ENCODE measurements around the gene DUS3L. TPM values are rescaled to one million over a fixed set of nuclear protein-coding genes. Genes with fewer than 3 reads are reported as not detected.

DUS3L gene
- total and polyA plus RNA-seq, 2 of the 8 experiments (the other 6 are each of a cell fraction or from before 2014, with no cell fraction given): 37.6 to 39.1 TPM

GRCh38 chr19:5822181-5822844, 31.4 kb upstream of the DUS3L start:
- ChIA-PET POLR2A (ENCODE audit: partially characterized antibody) (interaction anchor here (0.9 to 2.1 kb wide), 5 partner anchors 11 to 74 kb away, joined by 3 to 8 read pairs (median 3); partner anchors contain the start of gene NRTN), CTCF (ENCODE audit: partially characterized antibody) (interaction anchor here (0.7 to 3.7 kb wide), 8 partner anchors 11 to 70 kb away, joined by 4 to 32 read pairs (median 6); partner anchors contain the start of gene NRTN)
- no peak overlapping the region for H3K18ac ChIP-seq (ENCODE audit: extremely low read depth, low read length)
- H3K23me2 ChIP-seq (ENCODE audit: low read depth, low read length): 0 out of 2 replicates have a peak, but pooled peaks cover under 1% of the 10 kb centered on the region
- no peak overlapping the region for H3K4ac ChIP-seq (replicated peaks; ENCODE audit: insufficient read length, low read depth, low read length)
- peaks cover 0 to 4% of the 10 kb centered on the region in 2 experiments for H4K20me1 ChIP-seq (replicated peaks in 1 of 2; ENCODE audit: control insufficient read depth in 1 of 2, insufficient read depth in 2 of 2, low read length in 2 of 2)
- H3K36me3 ChIP-seq (ENCODE audit: control insufficient read depth in 2 of 4, insufficient read depth in 4 of 4, low read length in 3 of 4): no peaks in the 10 kb centered on the region
- no peak overlapping the region for H3K56ac ChIP-seq (replicated peaks; ENCODE audit: insufficient read length, low read depth, low read length)
- H3K4me1 ChIP-seq (replicated peaks in 1 of 4; ENCODE audit: control insufficient read depth in 3 of 4, insufficient read depth in 4 of 4, low read length in 3 of 4): peaks cover 0 to 6% (median 4%) of the 10 kb centered on the region in 4 experiments; a peak in 5 of 7 replicates
- DNase-seq (ENCODE audit: low read depth in 1 of 2, low spot score in 2 of 2) (no peak), FAIRE-seq (no peak)
- no peak overlapping the region for H2BK12ac ChIP-seq (ENCODE audit: low read depth, low read length)
- TF ChIP-seq ZNF274 (IDR thresholded peaks at IDR 0.05; ENCODE audit: borderline replicate concordance, extremely low read depth, low read length) (no peak), CTCF (IDR thresholded peaks at IDR 0.05; ENCODE audit: control extremely low read depth in 1 of 3, insufficient read depth in 1 of 3, low read depth in 1 of 3, low read length in 3 of 3) (peak in 1 of 3 experiments; percentile 9; a peak in 1 of 4 replicates)
- H3K9me3 ChIP-seq (ENCODE audit: insufficient read depth in 2 of 2, low read depth in 1 of 2, low read length in 1 of 2): no peaks in the 10 kb centered on the region
- no peak overlapping the region for H2AFZ ChIP-seq (ENCODE audit: low read length)
- no peak overlapping the region for H4K8ac ChIP-seq (ENCODE audit: extremely low read depth, insufficient read depth, low read length)
- H3K23ac ChIP-seq (ENCODE audit: insufficient read length): no peak overlapping the region
- H3K27me3 ChIP-seq (replicated peaks in 1 of 4; ENCODE audit: control insufficient read depth in 3 of 4, extremely low read depth in 1 of 4, insufficient read depth in 3 of 4, low read length in 3 of 4): no peaks in the 10 kb centered on the region; a peak in 1 of 7 replicates
- H3K79me2 ChIP-seq (ENCODE audit: control insufficient read depth in 1 of 2, insufficient read depth in 2 of 2, low read length in 2 of 2): no peaks in the 10 kb centered on the region
- no peak overlapping the region for H2AK5ac ChIP-seq (ENCODE audit: low read depth, low read length)
- H3K4me3 ChIP-seq (ENCODE audit: extremely low read depth in 1 of 4, insufficient read depth in 2 of 4, low read depth in 3 of 4, low read length in 4 of 4): no peak overlapping the region
- H4K91ac ChIP-seq (replicated peaks; ENCODE audit: insufficient read length, low read length): no peak overlapping the region
- H3K9ac ChIP-seq (replicated peaks in 1 of 4; ENCODE audit: extremely low read depth in 1 of 4, low read depth in 3 of 4, low read length in 3 of 4): no peak overlapping the region; a peak in 1 of 7 replicates
- no peak overlapping the region for H2BK20ac ChIP-seq (ENCODE audit: low read length)
- no peak overlapping the region for H2BK120ac ChIP-seq (replicated peaks; ENCODE audit: low read depth, low read length)
- no peak overlapping the region for H3K4me2 ChIP-seq (ENCODE audit: insufficient read depth in 1 of 2, low read depth in 2 of 2, low read length in 2 of 2)
- H3K79me1 ChIP-seq (ENCODE audit: low read depth, low read length): no peaks in the 10 kb centered on the region
- H3K14ac ChIP-seq (ENCODE audit: insufficient read length): no peak overlapping the region
- no peak overlapping the region for H3K27ac ChIP-seq (ENCODE audit: low read depth, low read length)
- 87% methylated on average over 23 of the region's 30 CpGs; no CpG with 5 or more reads in 1 of the 2 experiments for WGBS, 2 experiments (ENCODE audit: extremely low coverage in 1 of 2, insufficient coverage in 1 of 2, insufficient read length in 1 of 2, insufficient replicate concordance in 2 of 2, low coverage in 1 of 2, low lambda C conversion rate in 2 of 2, missing lambda C conversion rate in 1 of 2)
- no peak overlapping the region for H2BK5ac ChIP-seq (ENCODE audit: low read depth, low read length)
- H4K5ac ChIP-seq (ENCODE audit: insufficient read length, low read depth, low read length): no peak overlapping the region
- no peak overlapping the region for H2BK15ac ChIP-seq (ENCODE audit: low read length)
